GM21447 (cell line): ENCODE results near the gene VASP.

Experiments used
- ATAC-seq: cut with Tn5 transposase; IDR thresholded peaks from one replicate; pipeline ENCODE4 v1.9.1; 2021; ENCODE audit not compliant: unreplicated experiment

The VASP gene

DNA sequence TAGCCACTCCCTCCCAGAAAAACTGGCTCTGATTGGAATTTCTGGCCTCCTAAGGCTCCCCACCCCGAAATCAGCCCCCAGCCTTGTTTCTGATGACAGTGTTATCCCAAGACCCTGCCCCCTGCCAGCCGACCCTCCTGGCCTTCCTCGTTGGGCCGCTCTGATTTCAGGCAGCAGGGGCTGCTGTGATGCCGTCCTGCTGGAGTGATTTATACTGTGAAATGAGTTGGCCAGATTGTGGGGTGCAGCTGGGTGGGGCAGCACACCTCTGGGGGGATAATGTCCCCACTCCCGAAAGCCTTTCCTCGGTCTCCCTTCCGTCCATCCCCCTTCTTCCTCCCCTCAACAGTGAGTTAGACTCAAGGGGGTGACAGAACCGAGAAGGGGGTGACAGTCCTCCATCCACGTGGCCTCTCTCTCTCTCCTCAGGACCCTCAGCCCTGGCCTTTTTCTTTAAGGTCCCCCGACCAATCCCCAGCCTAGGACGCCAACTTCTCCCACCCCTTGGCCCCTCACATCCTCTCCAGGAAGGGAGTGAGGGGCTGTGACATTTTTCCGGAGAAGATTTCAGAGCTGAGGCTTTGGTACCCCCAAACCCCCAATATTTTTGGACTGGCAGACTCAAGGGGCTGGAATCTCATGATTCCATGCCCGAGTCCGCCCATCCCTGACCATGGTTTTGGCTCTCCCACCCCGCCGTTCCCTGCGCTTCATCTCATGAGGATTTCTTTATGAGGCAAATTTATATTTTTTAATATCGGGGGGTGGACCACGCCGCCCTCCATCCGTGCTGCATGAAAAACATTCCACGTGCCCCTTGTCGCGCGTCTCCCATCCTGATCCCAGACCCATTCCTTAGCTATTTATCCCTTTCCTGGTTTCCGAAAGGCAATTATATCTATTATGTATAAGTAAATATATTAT lies 33.3 kb upstream of the VASP start:
- no peak for ATAC-seq

DNA sequence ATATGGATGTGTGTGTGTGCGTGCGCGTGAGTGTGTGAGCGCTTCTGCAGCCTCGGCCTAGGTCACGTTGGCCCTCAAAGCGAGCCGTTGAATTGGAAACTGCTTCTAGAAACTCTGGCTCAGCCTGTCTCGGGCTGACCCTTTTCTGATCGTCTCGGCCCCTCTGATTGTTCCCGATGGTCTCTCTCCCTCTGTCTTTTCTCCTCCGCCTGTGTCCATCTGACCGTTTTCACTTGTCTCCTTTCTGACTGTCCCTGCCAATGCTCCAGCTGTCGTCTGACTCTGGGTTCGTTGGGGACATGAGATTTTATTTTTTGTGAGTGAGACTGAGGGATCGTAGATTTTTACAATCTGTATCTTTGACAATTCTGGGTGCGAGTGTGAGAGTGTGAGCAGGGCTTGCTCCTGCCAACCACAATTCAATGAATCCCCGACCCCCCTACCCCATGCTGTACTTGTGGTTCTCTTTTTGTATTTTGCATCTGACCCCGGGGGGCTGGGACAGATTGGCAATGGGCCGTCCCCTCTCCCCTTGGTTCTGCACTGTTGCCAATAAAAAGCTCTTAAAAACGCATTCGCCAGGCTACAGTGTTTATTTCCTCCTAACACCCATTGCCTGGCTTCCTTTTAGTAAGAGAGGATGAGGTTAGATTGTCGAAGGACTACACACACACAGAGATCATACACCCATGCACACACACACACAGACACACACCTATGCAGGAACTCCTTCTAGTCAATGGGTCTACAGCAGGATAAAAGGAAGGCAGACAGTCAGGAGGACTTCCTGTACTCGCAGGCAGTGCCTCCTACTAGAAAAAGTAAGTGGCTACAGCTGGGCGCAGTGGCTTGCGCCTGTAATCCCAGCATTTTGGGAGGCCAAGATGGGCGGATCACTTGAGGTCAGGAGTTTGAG lies 32.4 kb upstream of the VASP start:
- ATAC-seq = no peak

DNA sequence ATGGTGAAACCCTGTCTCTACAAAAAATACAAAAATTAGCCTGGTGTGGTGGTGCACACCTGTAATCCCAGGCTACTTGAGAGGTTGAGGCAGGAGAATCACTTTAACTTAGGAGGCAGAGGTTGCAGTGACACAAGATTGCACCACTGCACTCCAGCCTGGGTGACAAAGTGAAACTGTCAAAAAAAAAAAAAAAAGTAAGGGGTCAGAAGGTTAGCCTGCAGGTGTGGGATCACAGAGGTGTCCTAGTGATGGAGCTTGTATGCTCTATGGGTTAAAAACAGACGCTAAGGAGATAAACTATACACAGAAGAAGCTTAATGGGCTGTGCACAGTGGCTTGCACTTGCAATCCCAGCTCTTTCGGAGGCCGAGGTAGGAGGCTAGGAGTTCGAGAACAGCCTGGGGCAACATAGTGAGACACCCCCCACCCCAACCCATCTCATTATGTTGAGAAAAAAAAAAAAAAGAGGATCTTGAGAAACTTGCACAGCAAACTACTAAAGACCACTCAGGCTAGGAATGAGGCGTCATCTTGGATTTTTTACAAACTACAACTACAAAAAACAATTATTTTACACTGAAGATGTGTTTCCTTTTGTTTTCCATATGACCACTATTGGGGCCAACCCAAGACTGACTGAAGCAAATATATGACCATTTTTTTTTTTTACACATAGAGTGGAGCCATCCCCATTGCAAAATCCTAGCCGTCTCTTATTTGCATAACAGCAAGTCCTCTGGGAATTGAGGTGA lies 31.6 kb upstream of the VASP start:
- no peak for ATAC-seq

DNA sequence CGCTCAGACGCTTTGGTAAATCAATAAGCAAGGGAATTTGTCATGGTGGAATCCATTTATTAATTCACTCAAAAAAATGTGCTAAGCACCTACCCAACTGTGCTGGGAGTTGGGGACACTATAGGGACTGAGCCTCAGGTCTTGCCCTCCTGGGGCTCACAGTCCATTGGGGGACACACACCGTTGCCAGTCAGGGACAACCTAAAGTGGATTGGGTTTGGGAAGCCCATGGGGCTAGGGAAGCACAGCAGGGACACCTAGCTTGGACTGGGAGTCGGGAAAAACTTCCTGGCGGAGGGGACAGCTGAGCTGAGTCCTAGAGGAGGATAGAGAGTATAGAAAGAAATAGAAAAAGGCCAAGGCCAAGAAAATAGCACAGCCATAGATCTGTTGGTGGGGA lies 31.0 kb upstream of the VASP start:
- ATAC-seq = no peak

DNA sequence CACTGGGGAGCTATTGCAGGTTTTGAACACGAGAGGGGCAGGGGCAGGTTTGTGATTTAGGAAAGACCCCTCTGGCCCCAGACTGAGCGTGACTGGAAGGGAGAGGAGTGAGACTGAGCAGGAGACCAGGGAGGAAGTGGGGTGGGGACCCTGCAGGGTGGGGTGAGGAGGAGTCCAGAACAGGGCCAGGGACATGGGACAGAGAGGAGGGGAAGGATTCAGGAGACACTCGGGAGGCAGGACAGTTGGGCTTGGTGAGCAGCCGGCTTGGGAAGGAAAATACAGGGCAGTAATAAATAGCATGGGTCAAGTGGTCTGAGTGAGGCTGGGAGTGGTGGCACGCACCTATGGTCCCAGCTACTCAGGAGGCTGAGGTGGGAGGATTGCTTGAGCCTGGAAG lies 30.1 kb upstream of the VASP start:
- no peak for ATAC-seq

DNA sequence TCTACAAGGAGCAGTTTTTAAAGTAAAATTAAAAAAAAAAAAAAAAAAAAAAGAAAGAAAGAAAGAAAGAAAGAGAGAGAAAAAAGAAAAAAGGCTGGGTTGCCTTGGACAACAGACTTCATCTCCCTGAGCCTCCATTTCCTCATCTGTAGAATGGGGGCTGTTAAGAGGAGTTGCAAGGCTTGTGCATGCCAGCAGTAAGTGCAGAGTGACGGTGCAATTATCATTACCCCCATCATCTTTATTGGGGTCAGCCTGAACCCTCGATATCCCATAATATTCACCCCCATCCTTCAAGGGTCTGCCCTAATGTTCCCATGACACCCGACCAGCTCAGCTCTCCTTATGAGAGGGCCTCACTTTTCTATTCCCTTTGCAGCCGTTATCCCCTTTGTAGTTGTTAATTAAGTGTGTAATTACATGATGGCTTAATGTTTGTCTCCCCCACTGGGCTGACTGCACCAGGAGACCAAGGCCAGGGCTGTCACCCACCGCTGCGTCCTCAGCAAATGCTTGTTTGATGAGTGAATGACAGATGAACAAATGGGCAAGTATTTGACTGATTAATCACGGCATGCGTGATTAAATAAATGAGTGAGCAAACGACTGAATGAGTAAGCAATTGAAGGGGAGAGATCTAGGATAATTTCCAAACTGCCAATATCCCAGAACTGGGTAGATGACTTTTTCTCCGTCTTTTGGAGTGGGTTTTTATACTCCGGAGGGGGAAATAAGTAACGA lies 29.4 kb upstream of the VASP start:
- ATAC-seq = no peak

DNA sequence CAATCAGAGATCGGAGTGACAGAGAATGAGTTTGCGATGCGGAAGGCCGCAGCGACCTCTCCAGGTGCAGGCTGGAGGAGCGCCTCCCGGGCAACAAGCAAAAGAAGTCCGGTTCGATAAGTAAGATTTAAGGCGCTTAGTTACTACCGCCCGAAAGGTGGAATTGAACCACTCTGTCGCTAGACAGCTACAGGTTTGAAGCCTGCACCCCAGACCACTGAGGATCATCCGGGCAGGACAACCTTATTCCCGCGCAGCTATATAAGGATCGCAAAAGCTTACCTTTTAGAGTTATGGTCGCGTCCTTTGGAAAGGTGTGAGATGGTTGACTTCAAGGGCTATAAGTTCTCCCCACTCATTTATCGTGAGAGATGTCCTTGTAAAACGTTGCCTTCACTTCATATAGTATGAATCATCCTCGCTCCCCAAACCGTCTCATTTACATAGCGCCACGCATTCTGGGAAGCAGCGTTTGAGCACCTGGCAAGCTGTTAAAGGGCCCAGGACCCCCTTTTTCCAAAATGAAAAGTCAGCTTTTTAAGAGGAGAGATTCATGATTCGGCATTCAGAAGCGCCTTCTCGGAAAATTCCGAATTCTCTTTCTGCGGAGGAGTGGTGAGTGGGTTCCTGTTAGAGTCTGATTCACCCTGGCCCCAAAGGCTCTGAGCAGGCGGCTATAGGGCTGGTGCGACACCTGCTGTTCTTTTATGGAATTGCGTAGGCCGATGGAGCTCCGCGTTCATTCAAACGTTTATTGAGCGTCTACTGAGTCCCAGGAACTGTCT lies 28.6 kb upstream of the VASP start:
- ATAC-seq = peak; percentile 72

DNA sequence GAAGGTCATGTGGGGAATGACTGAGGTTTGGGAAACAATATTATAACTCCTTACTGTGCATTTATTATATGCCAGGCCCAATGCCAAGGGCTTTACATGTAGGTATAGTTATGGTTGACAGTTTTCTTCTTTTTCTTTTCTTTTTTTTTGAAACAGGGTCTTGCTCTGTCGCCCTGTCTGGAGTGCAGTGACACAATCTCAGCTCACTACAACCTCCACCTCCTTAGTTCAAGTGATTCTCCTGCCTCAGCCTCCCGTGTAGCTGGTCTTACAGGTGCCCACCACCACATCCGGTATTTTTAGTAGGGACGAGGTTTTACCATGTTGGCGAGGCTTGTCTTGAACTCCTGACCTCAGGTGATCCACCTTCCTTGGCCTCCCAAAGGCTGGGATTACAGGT lies 24.2 kb upstream of the VASP start:
- no peak for ATAC-seq

DNA sequence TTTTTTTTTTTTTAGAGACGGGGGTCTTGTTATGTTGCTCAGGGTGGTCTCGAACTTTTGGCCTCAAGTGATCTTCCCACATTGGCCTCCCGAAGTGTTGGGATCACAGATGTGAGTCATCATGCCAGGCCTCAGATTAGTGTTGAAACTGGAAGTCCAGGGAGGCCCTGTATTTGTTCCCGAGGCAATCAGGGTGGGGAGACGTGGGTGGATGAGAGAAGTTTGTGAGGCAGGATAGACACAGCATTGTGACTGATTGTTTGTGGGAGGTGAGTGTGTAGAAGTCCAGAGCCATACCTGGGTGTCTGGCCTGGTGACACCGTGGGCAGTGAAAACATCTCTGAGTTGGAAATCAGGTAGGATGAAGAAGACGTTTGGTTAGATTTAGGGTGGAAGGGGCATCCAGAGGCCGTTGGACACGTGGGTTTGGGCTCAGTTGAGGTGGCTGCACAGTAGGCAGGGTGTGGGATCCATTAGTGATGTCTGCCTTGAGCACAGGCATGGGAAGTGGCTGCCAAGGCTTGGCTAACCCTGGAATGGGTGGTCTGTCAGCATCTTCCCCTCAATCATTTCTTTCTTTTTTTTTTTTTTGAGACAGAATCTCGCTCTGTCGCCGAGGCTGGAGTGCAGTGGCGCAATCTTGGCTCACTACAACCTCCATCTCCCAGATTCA lies 22.9 kb upstream of the VASP start:
- ATAC-seq = no peak

DNA sequence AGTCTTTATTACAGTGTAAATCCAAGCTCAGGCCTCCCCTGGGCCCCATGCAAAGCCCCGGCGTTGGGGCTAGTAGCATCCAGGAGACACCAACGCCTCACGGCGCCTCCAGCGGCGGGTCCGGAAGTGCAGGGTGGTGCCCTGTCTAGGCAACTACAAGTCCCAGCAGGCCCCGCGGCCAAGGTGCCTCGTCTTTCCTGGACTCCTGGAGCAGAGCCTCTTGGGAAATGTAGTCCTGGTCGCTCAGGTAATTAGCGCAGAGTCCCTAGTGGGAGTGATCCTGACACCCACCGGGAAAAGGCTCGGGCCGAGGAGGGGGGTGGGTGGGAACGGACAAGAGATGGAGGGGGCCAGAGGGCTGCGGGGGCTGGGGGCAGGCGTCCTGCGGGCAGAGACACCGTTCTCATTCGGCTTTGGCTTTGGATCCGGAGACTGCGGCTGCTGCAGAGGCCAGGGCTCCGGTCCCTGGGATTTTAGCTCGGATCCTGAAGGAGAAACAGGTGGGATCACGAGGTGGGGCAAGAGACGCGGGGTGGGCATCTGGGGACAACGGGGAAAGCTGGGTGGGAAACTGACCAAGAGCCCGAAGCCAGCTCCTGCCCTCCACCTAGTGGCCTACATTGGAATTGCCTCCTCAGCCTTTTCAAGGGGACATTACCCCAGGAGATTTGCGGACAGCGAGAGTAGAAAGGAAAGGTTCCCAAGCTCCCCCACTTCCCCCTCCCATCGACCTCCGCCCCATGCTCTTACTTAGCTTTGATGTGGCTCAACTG lies 21.8 kb upstream of the VASP start:
- peak; percentile 85 for ATAC-seq

DNA sequence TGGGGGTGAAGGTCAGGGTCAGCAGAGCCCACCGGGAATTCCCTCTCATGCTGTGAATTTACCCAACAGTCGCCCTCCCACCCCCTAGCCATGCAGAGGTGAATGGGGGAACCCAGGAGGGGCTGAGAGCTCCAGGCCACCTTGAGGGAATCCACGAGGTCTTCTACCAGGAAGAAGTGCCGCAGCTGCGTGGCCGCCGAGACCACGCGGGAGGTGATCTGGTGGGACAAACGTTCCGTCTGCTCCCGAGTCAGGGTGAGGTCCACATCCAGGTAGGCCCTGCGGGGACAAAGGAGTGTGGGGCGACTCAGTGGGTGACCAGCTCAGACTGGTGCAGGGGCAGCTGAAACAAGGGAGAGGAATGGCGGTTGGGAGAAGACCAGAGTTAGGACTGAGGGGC lies 18.6 kb upstream of the VASP start:
- ATAC-seq = no peak

DNA sequence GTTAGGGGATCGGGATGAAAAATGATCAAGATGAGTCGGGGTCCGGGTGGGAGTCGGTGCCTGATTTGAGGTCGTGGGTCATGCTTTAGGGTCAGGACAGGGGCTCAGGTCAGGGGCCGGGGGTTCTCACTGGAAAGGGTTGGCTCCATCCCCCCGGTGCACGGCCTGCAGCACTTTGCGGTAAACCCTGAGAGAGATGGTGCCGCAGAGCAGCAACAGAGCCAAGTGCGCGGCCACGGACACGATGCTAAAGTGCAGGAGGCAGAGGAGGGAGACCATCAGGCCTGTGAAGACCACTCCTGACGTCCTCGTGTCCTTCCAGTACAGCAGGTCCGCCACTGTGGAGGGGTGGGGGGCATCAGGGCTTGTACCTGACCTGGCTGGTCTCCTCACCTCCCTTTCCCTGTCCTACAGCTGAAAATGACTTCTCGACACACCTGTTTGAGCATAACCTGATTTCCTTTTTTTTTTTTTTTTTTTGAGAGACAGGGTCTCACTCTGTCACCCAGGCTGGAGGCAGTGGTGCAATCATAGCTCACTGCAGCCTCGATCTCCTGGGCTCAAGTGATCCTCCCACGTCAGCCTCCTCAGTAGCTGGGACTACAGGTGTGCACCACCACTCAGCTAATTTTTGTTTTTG lies 17.9 kb upstream of the VASP start:
- no peak for ATAC-seq

DNA sequence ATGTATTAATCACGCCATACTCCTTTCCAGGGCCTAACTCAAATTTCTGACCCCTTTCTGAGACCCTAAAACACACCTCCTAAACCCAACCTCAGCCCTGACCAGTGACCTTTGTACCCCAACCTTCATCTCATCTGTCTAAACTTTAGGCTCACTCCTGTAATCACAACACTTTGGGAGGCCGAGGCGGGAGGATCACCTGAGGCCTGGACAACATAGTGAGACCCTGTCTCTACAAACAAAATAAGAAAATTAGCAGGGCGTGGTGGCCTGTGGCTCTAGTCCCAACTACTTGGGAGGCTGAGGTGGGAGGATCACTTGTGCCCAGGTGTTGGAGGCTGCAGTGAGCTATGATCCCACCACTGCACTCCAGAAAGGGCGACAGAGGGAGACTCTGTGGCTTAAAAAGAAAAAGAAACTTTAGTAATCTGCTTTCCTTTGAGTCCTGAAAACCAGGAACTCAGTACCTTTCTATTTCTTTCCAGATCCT lies 15.1 kb upstream of the VASP start:
- no peak for ATAC-seq

DNA sequence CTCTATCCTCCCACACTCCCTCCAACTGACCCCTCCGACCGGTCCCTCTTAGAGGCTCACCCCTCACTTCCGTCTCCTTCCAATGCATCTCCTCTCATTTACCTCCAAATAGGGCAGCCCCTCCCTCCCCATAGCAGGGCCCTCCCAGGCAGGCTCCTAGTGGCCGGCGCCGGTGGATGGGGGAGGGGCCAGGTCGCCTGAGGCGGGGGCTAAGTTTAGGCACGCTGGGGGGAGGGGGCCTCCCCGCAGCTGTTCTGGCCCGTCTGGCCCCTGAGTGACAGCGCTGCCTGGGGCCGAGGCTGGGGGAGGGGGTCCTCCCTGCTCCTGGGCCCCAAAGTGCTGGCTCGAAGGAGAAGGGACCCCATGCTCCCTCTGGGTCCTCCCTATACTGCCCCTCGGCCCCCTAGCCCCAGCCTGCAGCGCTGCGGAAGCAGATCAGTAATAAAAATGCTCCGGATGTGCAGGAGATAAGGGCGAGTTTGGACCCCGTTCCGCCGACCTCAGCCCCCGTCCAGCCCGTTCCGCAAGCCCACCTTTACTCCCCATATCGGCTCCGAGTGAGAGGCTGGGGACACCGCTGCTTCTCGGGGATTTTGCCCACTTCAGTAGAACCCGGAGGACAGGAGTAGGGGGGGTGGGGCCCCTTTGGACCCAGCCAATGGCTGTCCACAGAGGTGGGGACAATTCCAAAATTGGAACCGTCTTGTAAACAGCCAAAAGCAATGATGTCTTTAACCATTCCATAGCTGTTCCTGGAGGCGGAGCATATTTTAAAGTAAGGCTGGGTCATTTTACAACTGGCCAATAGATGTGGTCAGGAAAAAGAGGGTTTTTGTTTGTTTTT lies 14.4 kb upstream of the VASP start:
- no peak for ATAC-seq

DNA sequence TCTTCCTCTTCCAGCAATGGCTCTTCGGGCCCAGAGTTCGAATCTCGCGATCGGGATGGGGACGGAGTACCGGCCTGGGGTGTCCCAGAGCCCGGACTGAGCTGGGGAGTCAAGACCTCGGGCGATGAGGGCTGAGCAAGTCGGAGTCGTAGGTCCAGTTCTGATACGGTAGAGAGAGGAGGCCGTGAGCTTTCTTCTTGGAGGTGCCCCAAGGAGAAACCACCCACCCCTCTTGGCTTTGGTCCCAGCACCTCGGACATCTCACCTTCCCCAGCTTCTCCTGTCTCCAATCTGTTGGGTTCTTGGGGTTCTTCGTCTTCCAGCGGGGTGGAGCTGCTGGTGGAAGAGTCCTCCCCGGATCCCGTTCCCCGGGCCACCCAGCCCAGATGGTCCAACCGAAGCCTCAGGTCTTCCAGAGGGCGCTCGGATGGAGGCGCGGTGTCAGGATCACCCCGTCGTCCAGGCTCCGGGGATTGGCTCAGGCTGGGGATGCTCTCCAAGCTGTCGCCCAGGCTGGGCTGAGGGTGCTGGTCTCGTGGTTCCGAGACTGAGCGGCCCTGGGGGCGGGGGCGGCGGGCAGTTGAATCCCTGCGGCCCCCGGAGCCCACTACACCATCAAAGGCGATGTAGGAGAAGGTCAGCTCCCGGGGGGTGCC lies 12.9 kb upstream of the VASP start:
- ATAC-seq = no peak

DNA sequence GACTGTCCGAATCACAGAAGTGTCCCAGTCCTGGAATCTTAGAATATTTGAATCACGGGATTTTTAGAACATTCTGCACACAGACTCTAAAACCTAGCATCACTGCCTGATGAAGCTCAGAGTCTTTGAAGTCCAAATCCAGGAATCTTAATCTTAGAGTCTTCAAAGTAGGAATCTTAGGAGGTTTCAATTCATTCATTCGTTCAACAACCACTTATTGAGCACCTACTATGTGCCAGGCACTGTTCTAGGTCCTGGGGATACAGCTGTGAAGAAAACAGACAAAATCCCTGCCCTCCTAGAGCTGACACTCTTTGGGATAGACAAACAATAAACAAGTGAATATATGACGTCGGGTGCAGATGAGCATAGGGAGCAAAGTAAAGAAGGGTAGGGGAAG lies 12.1 kb upstream of the VASP start:
- no peak for ATAC-seq
